Activated T-helper 1 cell treated with anti-CD3 and anti-CD28 coated beads, Interleukin-2, amount 50 U/mL, for 16 hours (primary cell): ENCODE measurements around the gene SMIM14.
"Not testable (repeated sequence)": the region's sequence is repeated elsewhere in the genome, so short reads cannot be mapped to it uniquely, and the experiment has no call there.

Source experiments
- DNase-seq, 2 donors: peaks; one replicate each; pipeline ENCODE4 v3.0.0-alpha.2; 2020; ENCODE audit warnings: low read depth in 1 of 2, low spot score in 1 of 2

Gene SMIM14

DNA sequence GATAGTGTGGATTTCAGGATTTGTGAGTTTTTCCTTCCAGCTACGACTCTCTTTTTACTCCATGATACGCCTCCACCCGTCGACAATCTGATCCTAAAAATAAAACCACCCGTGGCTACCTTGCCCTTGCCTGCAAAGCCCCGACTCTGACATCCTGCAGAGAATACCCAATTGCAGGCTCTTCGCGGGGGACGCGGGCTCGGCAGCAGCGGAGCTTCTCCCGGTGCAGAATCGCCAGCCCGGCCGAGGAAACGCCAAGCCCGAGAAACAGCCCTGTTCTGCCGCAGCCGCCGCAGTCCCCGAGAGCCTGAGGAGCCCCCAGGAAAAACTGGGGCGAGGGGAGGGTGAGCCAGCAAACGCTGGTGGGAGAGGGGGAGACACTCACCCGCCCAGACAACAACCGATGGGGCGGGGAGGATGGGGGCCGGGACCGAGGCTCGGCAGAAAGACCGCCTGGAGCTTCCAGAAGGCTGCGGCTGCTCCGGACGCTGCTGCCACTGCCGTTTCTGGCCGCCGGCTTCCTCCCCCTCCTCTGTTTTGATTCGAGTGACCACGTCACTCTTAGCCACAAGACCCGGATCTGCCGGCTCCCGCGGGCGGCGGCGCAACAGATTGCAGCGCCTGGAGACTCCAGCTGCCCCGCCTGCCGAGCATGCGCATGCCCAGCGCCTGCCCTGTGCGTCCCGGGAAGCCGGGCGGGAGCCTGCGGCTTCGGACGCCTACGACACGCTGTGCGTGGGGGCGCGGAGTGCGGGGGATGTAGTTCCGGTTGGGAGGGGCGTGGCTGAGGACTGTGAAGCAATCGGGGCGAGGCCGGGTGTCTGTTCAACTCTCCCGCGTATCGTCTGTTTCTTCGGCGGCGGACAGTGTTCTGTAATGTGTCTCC lies at the start of gene SMIM14:
SMIM14 (minus strand) TSS at position 512 of the 886 bp plus-strand sequence. CDS start 33,720 bp downstream, outside the sequence.
- peak; percentile 69 to 82 for DNase-seq

- DNase-seq = no peak
Measured at GRCh38 chr4:39687014-39687413, 48.3 kb upstream of the SMIM14 start.

DNA sequence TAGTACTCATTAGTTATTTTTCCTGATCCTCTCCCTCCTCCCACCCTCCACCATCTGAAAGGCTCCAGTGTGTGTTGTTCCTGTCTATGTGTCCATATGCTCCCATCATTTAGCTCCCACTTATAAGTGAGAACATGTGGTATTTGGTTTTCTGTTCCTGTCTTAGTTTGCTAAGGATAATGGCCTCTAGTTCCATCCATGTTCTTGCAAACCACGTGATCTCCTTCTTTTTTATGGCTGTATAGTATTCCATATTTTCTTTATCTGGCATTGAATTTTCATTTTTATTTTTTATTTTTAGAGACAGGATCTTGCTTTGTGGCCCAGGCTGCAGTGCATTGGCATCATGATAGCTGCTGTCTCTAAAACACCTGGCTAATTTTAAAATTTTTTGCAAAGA lies 47.3 kb upstream of the SMIM14 start:
- no peak for DNase-seq

GRCh38 chr4:39682138-39682537 lies 43.5 kb upstream of the SMIM14 start:
- no peak for DNase-seq

DNA sequence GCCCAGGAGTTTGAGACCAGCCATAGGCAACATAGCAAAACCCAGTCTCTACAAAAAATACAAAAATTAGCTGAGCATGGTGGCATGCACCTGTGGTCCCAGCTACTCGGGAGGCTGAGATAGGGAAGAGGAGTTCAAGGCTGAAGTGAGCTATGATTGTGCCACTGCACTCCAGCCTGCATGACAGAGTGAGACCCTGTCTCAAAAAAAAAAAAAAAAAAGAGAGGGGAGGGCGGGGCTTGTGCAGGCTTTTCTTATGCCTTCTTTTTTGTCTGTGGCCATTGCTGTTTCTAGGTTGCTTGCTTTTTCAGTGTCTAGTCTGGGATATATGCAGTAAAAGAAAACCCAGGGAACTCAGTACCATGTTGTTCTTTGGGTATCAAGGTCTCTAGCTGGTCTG lies 42.3 kb upstream of the SMIM14 start:
- not testable (repeated sequence) for DNase-seq

DNA sequence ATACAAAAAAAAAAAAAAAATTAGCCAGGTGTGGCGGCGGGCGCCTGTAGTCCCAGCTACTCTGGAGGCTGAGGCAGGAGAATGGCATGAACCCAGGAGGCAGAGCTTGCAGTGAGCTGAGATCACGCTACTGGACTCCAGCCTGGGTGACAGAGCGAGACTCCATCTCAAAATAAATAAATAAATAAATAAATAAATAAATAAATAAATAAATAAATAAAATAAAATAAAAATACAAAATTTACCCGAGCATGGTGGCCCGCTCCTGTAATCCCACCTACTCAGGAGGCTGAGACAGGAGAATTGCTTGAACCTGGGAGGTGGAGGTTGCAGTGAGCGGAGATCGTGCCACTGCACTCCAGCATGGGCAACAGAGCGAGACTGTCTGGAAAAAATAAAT lies 37.0 kb upstream of the SMIM14 start:
- DNase-seq = not testable (repeated sequence)

DNA sequence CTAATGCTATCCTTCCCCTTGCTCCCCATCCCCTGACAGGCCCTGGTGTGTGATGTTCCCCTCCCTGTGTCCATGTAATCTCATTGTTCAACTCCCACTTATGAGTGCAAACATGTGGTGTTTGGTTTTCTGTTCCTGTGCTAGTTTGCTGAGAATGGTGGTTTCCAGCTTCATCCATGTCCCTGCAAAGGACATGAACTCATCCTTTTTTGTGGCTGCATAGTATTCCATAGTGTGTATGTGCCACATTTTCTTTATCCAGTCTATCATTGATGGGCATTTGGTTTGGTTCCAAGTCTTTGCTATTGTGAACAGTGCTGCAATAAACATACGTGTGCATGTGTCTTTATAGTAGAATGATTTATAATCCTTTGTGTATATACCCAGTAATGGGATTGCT lies 31.6 kb upstream of the SMIM14 start:
- not testable (repeated sequence) for DNase-seq

DNA sequence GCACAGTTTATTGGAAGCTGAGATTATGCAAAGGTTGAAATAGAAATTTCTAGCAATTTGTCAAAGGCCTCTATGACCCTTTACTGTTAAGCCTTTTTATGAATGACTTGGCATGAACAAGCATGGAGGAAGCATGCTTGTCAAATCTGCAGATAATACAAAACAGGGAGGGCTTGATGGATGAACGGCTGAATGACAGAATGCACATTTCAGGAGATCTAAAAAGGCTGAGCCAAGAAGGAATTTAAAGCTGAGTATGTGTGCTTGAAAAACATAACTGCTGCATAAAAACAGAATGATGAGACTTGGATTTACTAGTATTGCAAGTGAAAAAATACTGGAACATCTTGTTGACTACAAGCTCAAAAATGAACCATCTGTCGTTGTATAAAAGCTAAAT lies 30.2 kb upstream of the SMIM14 start:
- DNase-seq = no peak

DNA sequence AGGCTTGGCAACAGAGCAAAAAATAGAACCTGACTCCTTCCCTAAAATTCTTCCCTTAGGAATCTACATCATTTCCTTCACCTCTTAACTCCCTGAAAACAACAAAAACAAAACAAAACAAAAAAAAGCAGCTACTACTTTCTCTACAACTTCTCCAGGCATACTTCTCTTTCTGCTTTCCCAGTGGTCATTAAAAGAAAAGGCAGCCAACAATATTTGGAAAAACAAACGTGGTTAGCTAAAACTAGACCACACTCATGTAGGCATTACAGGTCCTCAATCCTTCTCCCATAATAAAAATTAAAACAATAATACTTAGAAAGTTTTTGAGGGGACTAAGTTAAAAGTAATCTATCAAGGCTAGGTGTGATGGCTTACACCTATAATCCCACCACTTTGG lies 29.0 kb upstream of the SMIM14 start:
- no peak for DNase-seq

DNA sequence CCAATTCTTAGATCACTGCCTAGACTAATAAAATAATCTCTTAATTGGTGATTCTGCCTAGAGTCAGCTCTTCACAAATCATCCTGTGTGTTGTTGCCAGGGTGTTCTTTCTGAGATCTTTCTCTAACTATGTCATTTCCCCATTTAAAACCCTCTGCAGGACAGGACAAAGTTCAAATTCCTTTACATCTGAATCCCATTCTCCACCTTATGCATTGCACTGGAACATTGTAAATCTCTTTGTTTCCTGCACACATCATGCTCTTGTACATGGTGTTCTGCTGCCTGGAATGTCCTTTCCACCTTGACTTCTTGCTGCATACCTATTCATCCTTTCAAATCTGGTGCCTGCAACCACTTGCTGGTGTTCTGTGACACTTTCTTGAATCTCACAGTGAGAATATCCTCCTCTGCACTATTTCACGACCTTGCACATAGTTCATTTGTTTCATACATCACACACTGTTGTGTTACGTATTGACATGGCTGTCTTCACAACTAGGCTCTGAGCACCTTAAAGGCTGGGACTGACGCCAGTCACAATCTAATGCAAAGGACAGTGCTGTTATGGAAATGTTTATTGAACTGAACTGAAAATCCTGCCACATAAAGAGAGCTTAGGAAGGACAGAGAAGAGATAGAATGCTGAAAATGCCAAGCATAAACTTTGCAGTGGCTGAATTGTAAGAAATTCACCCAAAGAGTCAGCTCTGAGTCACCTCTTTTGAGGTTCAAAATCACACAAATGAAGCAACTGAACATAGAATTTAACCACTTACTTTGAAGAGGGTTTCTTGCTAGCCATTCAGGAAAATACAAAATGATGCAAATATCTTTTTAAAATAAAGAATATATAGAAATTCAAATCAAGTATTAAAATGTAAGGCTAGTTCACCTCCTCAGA lies 26.4 kb upstream of the SMIM14 start:
- DNase-seq = no peak

DNA sequence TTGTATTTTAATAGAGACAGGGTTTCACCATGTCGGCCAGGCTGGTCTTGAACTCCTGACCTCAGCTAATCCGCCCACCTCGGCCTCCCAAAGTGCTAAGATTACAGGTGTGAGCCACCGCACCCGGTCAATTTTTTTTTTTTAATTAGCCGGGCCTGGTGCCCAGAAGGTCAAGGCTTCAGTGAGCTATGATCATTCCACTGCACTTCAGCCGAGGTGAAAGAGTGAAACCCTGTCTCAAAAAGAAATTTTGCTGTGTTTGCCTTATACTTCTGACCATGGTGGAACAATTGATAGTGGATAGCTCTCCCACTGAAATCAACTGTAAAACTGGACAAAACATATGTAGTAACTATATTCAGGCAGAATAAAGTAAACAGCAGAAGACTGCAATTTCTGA lies 24.0 kb upstream of the SMIM14 start:
- no peak for DNase-seq

GRCh38 chr4:39660757-39661156 lies 22.1 kb upstream of the SMIM14 start:
- DNase-seq = no peak

- DNase-seq = no peak
Measured at GRCh38 chr4:39660045-39660444, 21.4 kb upstream of the SMIM14 start.

DNA sequence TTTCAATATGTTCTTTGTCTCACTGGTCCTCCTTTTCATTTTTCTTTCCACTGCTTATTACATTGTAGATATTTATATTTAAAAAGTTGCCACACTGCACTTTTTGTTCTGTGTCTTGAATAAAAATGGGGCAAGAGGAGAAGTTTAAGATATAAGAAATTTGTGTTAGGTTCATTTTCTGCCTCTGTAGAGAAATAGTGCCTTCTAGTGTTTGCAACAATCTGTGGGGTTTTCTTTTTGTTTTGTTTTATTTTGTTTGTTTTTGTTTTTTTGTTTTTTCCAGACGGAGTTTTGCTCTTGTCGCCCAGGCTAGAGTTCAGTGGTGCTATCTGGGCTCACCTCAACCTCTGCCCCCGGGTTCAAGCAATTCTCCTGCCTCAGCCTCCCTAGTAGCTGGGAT lies 20.1 kb upstream of the SMIM14 start:
- DNase-seq = no peak

DNA sequence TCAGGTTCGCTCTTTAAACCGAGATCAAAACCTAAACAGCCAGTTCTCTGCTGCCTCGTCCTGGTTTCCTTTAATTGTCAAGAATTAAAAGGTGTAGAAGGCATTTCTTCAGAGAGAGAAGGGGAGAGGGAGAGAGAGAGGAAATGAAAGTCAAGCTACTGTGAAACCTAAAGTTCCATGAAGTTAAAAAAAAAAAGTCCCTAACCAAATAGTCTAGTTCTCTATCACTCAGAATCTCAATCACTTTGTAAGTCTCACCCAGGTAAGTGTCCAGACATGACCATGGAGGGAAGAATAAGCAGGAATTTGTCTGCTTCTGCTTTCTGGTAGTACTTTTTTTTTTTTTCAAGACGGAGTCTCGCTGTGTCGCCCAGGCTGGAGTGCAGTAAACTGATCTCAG lies 18.8 kb upstream of the SMIM14 start:
- DNase-seq = no peak

GRCh38 chr4:39656638-39657037 lies 18.0 kb upstream of the SMIM14 start:
- DNase-seq = not testable (repeated sequence)

DNA sequence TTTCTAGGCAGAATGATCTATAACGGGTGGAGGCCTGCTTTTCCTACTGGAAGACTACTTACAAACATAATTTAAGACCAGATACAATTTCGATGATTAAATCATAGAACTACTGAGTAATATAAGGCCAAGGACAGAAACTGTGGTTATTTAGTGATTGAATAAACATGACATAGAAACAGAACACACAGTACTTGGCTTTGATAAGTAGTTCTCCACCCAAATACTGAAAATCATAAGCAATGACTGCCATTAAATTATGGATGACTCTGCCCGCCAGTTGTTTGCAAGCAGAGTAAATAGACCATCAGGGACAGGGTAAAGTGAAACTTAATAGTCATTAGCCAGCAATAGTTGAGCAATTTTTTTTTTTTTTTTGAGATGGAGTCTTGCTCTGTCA lies 17.2 kb upstream of the SMIM14 start:
- no peak for DNase-seq

DNA sequence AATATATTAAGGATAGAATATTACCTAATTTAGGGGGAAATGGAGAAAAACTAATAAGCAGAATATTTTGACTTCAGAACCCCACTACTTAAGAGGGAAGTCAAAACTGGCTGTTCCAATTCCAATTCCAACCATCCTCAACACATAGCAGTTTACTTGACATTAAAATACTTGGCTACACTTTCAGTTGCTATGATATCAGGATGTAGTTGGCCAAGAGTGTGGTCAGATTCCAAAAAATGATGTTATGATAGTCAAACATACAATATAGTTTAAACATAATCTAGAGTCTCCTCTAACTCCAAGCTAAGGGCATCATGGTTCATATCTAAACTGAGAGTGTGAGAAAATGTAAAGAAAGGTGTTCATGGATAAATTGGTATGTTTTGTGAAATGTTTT lies 16.5 kb upstream of the SMIM14 start:
- no peak for DNase-seq

DNA sequence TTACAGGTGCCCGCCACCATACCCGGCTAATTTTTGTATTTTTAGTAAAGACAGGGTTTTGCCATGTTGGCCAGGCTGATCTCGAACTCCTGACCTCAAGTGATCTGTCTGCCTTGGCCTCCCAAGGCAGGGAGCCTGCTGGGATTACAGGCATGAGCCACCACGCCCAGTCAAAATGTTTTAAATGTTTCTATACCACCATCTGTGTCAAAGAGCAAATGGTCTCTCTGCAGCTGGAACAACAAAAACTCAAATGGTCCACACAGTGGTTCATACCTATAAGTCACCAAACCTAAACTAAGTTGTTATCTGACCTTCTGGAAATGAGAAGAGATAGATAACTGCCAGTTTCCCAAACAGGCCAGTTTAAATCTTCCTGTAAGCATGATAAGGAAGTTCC lies 12.9 kb upstream of the SMIM14 start:
- not testable (repeated sequence) for DNase-seq

- no peak for DNase-seq
Measured at GRCh38 chr4:39649639-39650265, 11.1 kb upstream of the SMIM14 start.

DNA sequence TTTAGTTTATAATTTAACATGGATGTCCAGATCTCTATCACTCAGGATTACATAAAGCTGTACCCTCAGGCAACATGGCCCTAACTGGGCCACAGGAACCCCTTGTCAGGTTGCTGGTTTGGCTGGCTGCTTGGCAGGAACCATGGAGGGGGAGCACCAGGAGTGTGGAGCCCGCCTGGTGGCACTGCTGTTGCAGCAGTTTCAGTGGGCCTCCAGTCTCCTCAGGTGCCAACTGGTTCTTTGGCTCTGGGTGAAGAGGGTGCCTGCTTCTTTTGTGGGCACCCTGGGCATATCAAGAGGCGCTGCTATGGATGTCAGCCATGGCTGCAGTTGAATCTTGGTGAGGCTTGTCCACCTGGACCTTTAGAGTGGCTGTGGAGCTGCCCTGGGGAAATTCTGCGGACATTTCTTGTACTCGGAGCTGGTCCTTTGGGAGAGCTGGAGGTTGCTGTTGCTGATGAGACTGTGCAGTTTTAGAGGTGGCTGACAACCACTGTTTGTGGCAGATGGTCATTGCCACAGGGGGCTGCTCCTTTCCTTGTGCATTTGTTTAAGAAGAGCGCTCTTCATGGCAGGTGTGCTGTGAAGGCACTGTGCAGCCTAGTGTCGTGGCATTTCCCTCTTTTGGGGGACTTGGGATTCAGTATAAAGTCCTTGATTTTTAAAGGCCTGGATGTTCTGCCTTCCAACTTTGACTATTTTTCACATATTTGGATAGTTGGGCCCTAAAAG lies 10.3 kb upstream of the SMIM14 start:
- no peak for DNase-seq
